HEK293 (cell line): ENCODE measurements around the gene CPNE2.

Experiments
- CTCF ChIP-seq: fragments of 450-650 bp; formaldehyde crosslinking; IDR thresholded peaks from 2 replicates; pipeline ENCODE4 v1.5.1; 2016; ENCODE audit warnings: missing biosample characterization, missing genetic modification characterization
- ZNF654 ChIP-seq: fragments of 450-650 bp; formaldehyde crosslinking; IDR thresholded peaks from 2 replicates; pipeline ENCODE4 v1.5.1; 2016; ENCODE audit warnings: low read depth, missing biosample characterization, missing genetic modification characterization
- ZNF830 ChIP-seq: fragments of 450-650 bp; IDR thresholded peaks from 2 replicates; pipeline ENCODE4 v1.5.0; 2018; ENCODE audit warnings: missing biosample characterization, missing genetic modification characterization, low read depth, mild to moderate bottlenecking, moderate library complexity

DNA sequence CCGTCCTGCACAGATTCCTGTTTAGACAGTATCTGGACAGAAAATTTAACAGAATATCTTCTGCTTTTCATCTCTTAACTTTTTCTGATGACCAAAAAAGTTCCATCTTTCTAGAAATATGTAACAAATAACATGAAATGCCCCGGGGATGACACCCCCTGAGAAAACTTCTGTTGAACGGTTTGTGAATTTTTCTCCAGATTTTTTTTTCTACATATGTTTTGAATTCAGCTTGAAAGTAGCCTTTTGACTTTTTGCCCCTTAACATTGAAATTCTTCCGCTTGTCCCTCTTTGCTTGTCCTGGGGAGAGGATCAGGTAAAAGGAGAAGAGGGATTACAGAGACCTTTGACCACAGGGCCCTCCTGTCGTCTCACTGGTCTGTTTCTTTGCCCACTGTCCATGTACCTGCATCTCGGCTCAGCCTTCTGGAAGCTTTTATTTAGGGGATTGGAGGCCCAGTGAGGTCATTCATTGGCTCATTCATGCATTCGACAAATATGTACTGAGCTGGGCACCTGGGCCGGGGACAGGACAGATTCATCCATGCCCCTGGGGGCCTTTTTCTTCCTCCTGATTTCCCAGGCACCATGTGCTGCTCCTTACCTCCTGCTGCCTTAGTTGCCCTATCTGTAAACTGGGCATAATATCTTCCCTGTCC, 19.6 kb upstream of the CPNE2 start:
- TF ChIP-seq ZNF830 (tag by site-specific recombination) (no peak), ZNF654 (tag by site-specific recombination) (no peak), CTCF (no peak)
